AG09309 (cell line): Measurements from ENCODE around the gene CCL17.
"Not testable (repeated sequence)": the region's sequence is repeated elsewhere in the genome, so short reads cannot be mapped to it uniquely, and the experiment has no call there.

Source experiments
- DNase-seq: peaks from one replicate; pipeline ENCODE4 v3.0.0-alpha.2; 2010; ENCODE audit warnings: low read depth
- H3K4me3 ChIP-seq: 2 replicates; pipeline ENCODE4 v1.5.1; 2011; ENCODE audit warnings: mild to moderate bottlenecking, low read depth, low read length, moderate library complexity; ENCODE audit not compliant: control insufficient read depth
- CTCF ChIP-seq: IDR thresholded peaks from 2 replicates; pipeline ENCODE4 v1.5.1; 2011; ENCODE audit warnings: mild to moderate bottlenecking, low read depth, low read length, inconsistent platforms; ENCODE audit not compliant: insufficient read depth, control insufficient read depth; ENCODE audit errors: missing control alignments

CCL17 gene

DNA sequence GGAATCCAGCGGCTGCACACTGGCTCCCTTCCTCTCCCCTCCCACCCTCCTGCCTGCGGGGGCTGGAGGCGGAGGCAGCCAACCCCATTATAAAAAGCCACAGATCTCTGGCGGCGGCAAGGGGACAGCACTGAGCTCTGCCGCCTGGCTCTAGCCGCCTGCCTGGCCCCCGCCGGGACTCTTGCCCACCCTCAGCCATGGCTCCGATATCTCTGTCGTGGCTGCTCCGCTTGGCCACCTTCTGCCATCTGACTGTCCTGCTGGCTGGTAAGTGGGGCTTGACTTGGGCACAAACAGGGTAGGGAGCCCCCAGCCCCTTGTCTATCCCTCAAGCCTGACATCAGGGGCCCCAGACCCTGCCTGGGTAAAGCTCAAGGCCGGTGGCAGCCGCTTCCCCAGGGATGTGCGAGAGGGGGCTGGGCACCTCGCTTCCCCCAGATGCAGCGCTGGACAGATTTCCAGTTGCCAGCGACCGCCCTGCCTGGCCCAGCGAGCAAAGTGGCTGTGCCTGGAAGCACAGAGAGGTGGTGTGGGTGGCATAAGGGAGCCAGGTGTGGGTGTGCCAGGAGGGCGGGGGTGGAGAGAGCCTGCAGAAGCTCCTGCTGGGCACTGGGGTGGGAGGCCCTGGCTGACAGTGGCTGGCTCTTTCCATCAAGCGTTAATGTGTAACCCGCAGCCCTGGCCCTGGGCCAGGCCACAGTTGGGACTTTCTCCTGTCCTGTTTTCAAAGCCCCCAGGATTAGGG lies 32.0 kb upstream of the CCL17 start, which contains the start of gene CX3CL1:
CX3CL1 (plus strand) TSS at position 119 of the 745 bp plus-strand sequence; CDS start at position 198, 79 bp downstream.
- no peak within 1 kb of the TSS for H3K4me3 ChIP-seq
- no peak for DNase-seq
- TF ChIP-seq CTCF, result no peak

- no peak for TF ChIP-seq CTCF
- no peak for DNase-seq
- H3K4me3 ChIP-seq, result no peak overlapping the region
Measured at GRCh38 chr16:57373117-57373947, 31.2 kb upstream of the CCL17 start.

DNA sequence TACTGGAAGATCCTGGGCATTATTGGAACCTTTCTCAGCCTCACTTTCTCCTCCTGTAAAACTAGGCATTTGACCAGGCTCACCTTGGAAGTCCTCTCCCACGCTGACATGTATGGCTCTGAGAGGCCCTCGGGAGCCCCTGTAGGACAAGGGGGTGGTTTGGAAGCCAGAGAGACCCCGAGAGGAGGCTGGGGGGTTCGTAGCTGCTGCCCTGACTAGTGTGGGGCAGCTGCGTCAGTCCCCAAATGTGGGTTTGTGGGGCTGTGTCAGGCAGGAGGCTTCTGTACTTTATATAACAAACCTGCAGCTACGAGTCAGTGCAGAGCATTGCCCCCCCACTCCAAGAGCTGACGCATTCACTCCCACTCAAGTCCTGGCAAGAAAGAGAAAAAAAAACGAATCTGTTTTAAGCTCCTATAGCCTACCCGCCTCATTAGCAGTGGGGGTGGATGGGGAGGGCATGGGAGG lies 30.5 kb upstream of the CCL17 start:
- no peak overlapping the region for H3K4me3 ChIP-seq
- DNase-seq, result no peak
- no peak for TF ChIP-seq CTCF

DNA sequence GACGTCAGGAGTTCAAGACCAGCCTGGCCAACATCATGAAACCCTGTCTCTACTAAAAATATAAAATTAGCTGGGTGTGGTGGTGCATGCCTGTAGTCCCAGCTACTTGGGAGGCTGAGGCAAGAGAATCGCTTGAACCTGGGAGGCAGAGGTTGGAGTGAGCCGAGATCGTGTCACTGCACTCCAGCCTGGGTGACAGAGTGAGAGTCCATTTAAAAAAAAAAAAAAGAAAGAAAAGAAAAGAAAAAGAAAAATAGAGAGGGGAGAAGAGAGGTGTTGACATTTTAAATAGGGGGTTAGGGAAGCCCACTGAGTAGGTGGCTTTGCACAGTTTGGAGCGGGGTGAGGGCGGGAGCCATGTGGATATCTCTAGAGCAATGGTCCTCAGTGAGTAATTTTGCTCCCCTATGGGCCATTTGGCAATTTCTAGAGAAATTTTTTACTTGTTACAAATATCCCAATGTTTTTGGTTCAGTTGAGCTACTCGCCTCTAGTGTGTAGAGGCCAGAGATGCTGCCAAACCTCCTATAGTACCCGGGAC lies 29.6 kb upstream of the CCL17 start:
- not testable (repeated sequence) for DNase-seq, H3K4me3 ChIP-seq

DNA sequence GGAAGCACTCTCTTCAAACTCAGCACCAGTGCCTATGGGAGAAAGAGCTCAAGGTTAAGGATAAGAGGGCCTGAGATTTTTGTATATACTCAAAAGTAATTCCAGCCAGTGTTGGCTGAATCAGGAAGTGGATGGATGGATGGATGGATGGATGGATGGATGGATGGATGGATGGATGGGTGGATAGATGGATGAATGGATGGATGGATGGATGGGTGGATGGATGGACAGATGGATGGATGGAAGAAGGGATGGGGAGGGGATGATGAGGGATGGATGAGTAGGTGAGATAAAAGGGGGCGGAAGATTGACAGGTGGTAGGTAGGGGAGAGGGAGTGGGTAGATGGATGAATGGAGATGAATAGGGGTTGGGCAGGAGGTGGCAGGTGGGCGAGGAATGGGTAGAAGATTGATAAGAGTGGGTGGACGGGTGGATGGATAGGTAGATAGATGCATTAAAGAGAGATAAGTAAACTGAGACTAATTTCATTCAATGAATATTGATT lies 28.2 kb upstream of the CCL17 start:
- H3K4me3 ChIP-seq, result no peak overlapping the region
- DNase-seq, result no peak
- no peak for TF ChIP-seq CTCF

DNA sequence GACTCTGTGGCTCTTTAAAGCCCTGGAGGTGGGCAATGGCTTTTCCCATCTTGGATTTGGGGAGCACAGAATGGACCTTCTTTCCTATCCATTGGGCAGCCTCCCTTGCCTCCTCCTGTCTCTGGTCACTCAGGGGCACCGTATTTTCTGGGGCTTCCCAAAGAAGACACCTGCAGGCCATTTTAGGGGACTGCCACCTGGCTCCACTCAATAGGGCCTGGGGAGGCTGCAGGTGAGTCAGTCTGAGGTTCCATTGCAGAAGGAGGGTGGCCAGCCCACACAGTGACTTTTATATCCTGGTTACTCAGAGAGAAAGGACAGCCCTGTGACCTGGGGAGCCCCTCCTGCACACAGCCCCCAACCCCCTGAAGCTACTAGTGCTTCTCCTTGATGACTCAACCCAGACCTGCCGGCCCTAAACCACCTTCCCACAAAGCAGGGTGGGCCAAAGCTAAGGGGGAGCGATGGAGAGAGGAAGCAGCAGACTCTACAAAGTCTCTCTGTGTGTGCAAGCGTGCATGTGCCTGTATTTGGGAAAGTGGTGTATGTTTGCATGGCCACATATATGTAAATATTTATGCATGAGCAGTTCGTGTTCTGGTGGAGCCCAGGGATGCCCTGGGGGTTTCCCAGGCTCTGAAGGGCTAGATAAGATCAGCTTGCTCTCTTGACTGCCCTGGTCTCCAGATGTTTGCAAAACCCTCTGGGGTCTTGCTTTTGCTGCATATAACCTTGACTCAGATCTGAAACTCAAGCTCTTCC lies 27.3 kb upstream of the CCL17 start:
- no peak for DNase-seq
- no peak for TF ChIP-seq CTCF
- H3K4me3 ChIP-seq, result no peak overlapping the region
